Effector memory CD4-positive, alpha-beta T cell (primary cell): ENCODE measurements around the gene ARHGAP10.

ENCODE experiments used
- DNase-seq, 3 donors: peaks; one replicate each; pipeline ENCODE4 v3.0.0-alpha.2; 2020
- H3K27ac ChIP-seq: 2 replicates; pipeline ENCODE4 v1.7.0; 2013; ENCODE audit warnings: mild to moderate bottlenecking, low read length, moderate library complexity; ENCODE audit not compliant: insufficient read depth, poor library complexity, severe bottlenecking
- H3K27me3 ChIP-seq: replicated peaks from 2 replicates; pipeline ENCODE4 v1.7.0; 2013; ENCODE audit warnings: mild to moderate bottlenecking, low read length; ENCODE audit not compliant: insufficient read depth, control insufficient read depth, poor library complexity, severe bottlenecking
- H3K36me3 ChIP-seq: 2 replicates; pipeline ENCODE4 v1.7.0; 2013; ENCODE audit warnings: mild to moderate bottlenecking, low read length, moderate library complexity; ENCODE audit not compliant: control insufficient read depth, insufficient read depth
- H3K4me1 ChIP-seq: 2 replicates; pipeline ENCODE4 v1.7.0; 2013; ENCODE audit warnings: low read length, mild to moderate bottlenecking; ENCODE audit not compliant: control insufficient read depth, insufficient read depth, poor library complexity, severe bottlenecking
- H3K4me3 ChIP-seq: 2 replicates; pipeline ENCODE4 v1.7.0; 2013; ENCODE audit warnings: low read length, low read depth, mild to moderate bottlenecking; ENCODE audit not compliant: insufficient read depth, poor library complexity, severe bottlenecking
- H3K9me3 ChIP-seq: 2 replicates; pipeline ENCODE4 v1.7.0; 2013; ENCODE audit warnings: mild to moderate bottlenecking, low read length, moderate library complexity; ENCODE audit not compliant: control insufficient read depth

The ARHGAP10 gene

GRCh38 chr4:148061795-148062194 is 329.9 kb downstream of the ARHGAP10 start:
- H3K36me3 ChIP-seq: no peaks in the 10 kb centered on the region
- peaks cover 8% of the 10 kb centered on the region for H3K4me1 ChIP-seq
- no peak for DNase-seq
- H3K4me3 ChIP-seq: no peak overlapping the region
- H3K27ac ChIP-seq: peak overlapping the region; percentile 73
- H3K27me3 ChIP-seq: no peaks in the 10 kb centered on the region
- no peaks in the 10 kb centered on the region for H3K9me3 ChIP-seq

GRCh38 chr4:148062301-148062950 is 330.5 kb downstream of the ARHGAP10 start:
- no peaks in the 10 kb centered on the region for H3K9me3 ChIP-seq
- H3K36me3 ChIP-seq: no peaks in the 10 kb centered on the region

GRCh38 chr4:148064451-148064850 is 332.6 kb downstream of the ARHGAP10 start:
- no peaks in the 10 kb centered on the region for H3K9me3 ChIP-seq
- no peak overlapping the region for H3K27ac ChIP-seq
- no peaks in the 10 kb centered on the region for H3K36me3 ChIP-seq
- no peaks in the 10 kb centered on the region for H3K27me3 ChIP-seq
- no peak overlapping the region for H3K4me3 ChIP-seq
- peaks cover 6% of the 10 kb centered on the region for H3K4me1 ChIP-seq
- no peak for DNase-seq

More at GRCh38 chr4:148062301-148062950, 330.5 kb downstream of the ARHGAP10 start:
- Histone ChIP-seq H3K27me3 (no peaks in the 10 kb centered on the region), H3K27ac (no peak overlapping the region), H3K4me3 (no peak overlapping the region), H3K4me1 (peaks cover 6% of the 10 kb centered on the region)
- DNase-seq: no peak

GRCh38 chr4:148065075-148065474 is 333.2 kb downstream of the ARHGAP10 start:
- no peak overlapping the region for H3K27ac ChIP-seq
- H3K4me1 ChIP-seq: peaks cover 5% of the 10 kb centered on the region
- no peaks in the 10 kb centered on the region for H3K36me3 ChIP-seq
- no peaks in the 10 kb centered on the region for H3K27me3 ChIP-seq
- no peak for DNase-seq
- no peak overlapping the region for H3K4me3 ChIP-seq
- no peaks in the 10 kb centered on the region for H3K9me3 ChIP-seq

GRCh38 chr4:148067301-148067916 is 335.5 kb downstream of the ARHGAP10 start:
- Histone ChIP-seq H3K27ac (no peak overlapping the region), H3K4me1 (no peaks in the 10 kb centered on the region), H3K4me3 (no peak overlapping the region), H3K36me3 (no peaks in the 10 kb centered on the region), H3K9me3 (no peaks in the 10 kb centered on the region), H3K27me3 (no peaks in the 10 kb centered on the region)
- DNase-seq: no peak

GRCh38 chr4:148068065-148068911 is 336.4 kb downstream of the ARHGAP10 start:
- H3K4me3 ChIP-seq: no peak overlapping the region
- H3K4me1 ChIP-seq: no peaks in the 10 kb centered on the region
- H3K36me3 ChIP-seq: peaks cover 7% of the 10 kb centered on the region
- H3K27me3 ChIP-seq: no peaks in the 10 kb centered on the region
- no peak overlapping the region for H3K27ac ChIP-seq
- peaks cover 5% of the 10 kb centered on the region for H3K9me3 ChIP-seq
- DNase-seq: no peak

GRCh38 chr4:148069086-148069894 is 337.4 kb downstream of the ARHGAP10 start:
- no peak for DNase-seq
- H3K27me3 ChIP-seq: no peaks in the 10 kb centered on the region
- H3K36me3 ChIP-seq: peaks cover 14% of the 10 kb centered on the region
- no peak overlapping the region for H3K27ac ChIP-seq
- no peak overlapping the region for H3K4me3 ChIP-seq
- H3K4me1 ChIP-seq: no peaks in the 10 kb centered on the region
- H3K9me3 ChIP-seq: peaks cover 13% of the 10 kb centered on the region

GRCh38 chr4:148069895-148070178 is 337.9 kb downstream of the ARHGAP10 start:
- DNase-seq: no peak
- no peak overlapping the region for H3K27ac ChIP-seq
- peaks cover 14% of the 10 kb centered on the region for H3K36me3 ChIP-seq
- peaks cover 18% of the 10 kb centered on the region for H3K9me3 ChIP-seq
- H3K4me3 ChIP-seq: no peak overlapping the region
- H3K27me3 ChIP-seq: no peaks in the 10 kb centered on the region
- no peaks in the 10 kb centered on the region for H3K4me1 ChIP-seq

GRCh38 chr4:148071009-148071408 is 339.1 kb downstream of the ARHGAP10 start:
- Histone ChIP-seq H3K27me3 (no peaks in the 10 kb centered on the region), H3K36me3 (peaks cover 14% of the 10 kb centered on the region), H3K27ac (no peak overlapping the region), H3K9me3 (peaks cover 27% of the 10 kb centered on the region), H3K4me3 (no peak overlapping the region), H3K4me1 (no peaks in the 10 kb centered on the region)
- no peak for DNase-seq
